Liver (tissue), 9 donors: Measurements from ENCODE around the gene GJC3. TPM values are rescaled to one million over a fixed set of nuclear protein-coding genes. Genes with fewer than 3 reads are reported as not detected.

Source experiments
- DNase-seq: peaks from one replicate; pipeline ENCODE4 v3.0.0-alpha.2; 2017; ENCODE audit warnings: low spot score
- H3K27ac ChIP-seq, 2 donors: one replicate each; pipeline ENCODE4 v1.7.0; 2013; ENCODE audit warnings: inconsistent platforms in 2 of 2, low read length in 2 of 2, control low read depth in 1 of 2, low read depth in 1 of 2, mild to moderate bottlenecking in 1 of 2
- H3K27me3 ChIP-seq, 4 donors: one replicate each; pipeline versions ENCODE4 v1.6.1 to v1.7.0; 2013; ENCODE audit warnings: low read length in 3 of 4, inconsistent platforms in 1 of 4, mild to moderate bottlenecking in 1 of 4, moderate library complexity in 1 of 4; ENCODE audit not compliant: control insufficient read depth in 4 of 4, insufficient read depth in 4 of 4
- H3K36me3 ChIP-seq, 4 donors: one replicate each; pipeline versions ENCODE4 v1.6.1 to v1.7.0; 2013; ENCODE audit warnings: low read length in 3 of 4, mild to moderate bottlenecking in 3 of 4, low read depth in 1 of 4, moderate library complexity in 1 of 4; ENCODE audit not compliant: control insufficient read depth in 4 of 4, insufficient read depth in 3 of 4
- H3K4me1 ChIP-seq, 4 donors: one replicate each; pipeline versions ENCODE4 v1.6.1 to v1.7.0; 2013; ENCODE audit warnings: low read length in 3 of 4, mild to moderate bottlenecking in 3 of 4, moderate library complexity in 1 of 4; ENCODE audit not compliant: control insufficient read depth in 4 of 4, insufficient read depth in 4 of 4
- H3K4me3 ChIP-seq, 3 donors: one replicate each; pipeline versions ENCODE4 v1.6.1 to v1.7.0; 2013; ENCODE audit warnings: low read length in 3 of 3, control low read depth in 1 of 3, low read depth in 1 of 3, mild to moderate bottlenecking in 1 of 3
- H3K9ac ChIP-seq, 2 donors: one replicate each; pipeline ENCODE4 v1.7.0; 2013; ENCODE audit warnings: low read length in 2 of 2, mild to moderate bottlenecking in 2 of 2, moderate library complexity in 2 of 2, control low read depth in 1 of 2, low read depth in 1 of 2
- H3K9me3 ChIP-seq, 4 donors: one replicate each; pipeline versions ENCODE4 v1.6.1 to v1.7.0; 2013; ENCODE audit warnings: low read length in 3 of 4; ENCODE audit not compliant: control insufficient read depth in 4 of 4
- EGR1 ChIP-seq, 2 donors: IDR thresholded peaks; 2 replicates each; pipeline ENCODE4 v1.6.1; 2016 to 2018; ENCODE audit warnings: antibody characterized with exemption in 2 of 2, low read depth in 2 of 2
- FOXA1 ChIP-seq: IDR thresholded peaks from 2 replicates; pipeline ENCODE4 v1.6.1; 2016; ENCODE audit warnings: antibody characterized with exemption
- FOXA2 ChIP-seq: IDR thresholded peaks from 2 replicates; pipeline ENCODE4 v1.6.1; 2016; ENCODE audit warnings: antibody characterized with exemption
- GABPA ChIP-seq, 2 donors: IDR thresholded peaks in 1 of 2; conservative IDR thresholded peaks in 1 of 2; 2 replicates each; pipeline ENCODE4 v1.6.1; 2016; ENCODE audit warnings: antibody characterized with exemption in 2 of 2, mild to moderate bottlenecking in 1 of 2, moderate library complexity in 1 of 2
- HNF4A ChIP-seq, 2 donors: conservative IDR thresholded peaks; 2 replicates each; pipeline ENCODE4 v1.6.1; 2016; ENCODE audit warnings: antibody characterized with exemption in 2 of 2, mild to moderate bottlenecking in 2 of 2
- HNF4G ChIP-seq: IDR thresholded peaks from 2 replicates; pipeline ENCODE4 v1.6.1; 2016; ENCODE audit warnings: antibody characterized with exemption
- JUND ChIP-seq, 2 donors: IDR thresholded peaks; 2 replicates each; pipeline ENCODE4 v1.6.1; 2016; ENCODE audit warnings: antibody characterized with exemption in 2 of 2
- NR2F2 ChIP-seq: IDR thresholded peaks from 2 replicates; pipeline ENCODE4 v1.6.1; 2016; ENCODE audit warnings: antibody characterized with exemption
- RAD21 ChIP-seq, 2 donors: IDR thresholded peaks; 2 replicates each; pipeline ENCODE4 v1.6.1; 2016; ENCODE audit warnings: antibody characterized with exemption in 2 of 2, mild to moderate bottlenecking in 2 of 2
- RXRA ChIP-seq, 2 donors: IDR thresholded peaks; 2 replicates each; pipeline ENCODE4 v1.6.1; 2017 to 2018; ENCODE audit warnings: antibody characterized with exemption in 2 of 2, mild to moderate bottlenecking in 1 of 2
- SP1 ChIP-seq: IDR thresholded peaks from 2 replicates; pipeline ENCODE4 v1.6.1; 2018; ENCODE audit warnings: antibody characterized with exemption, mild to moderate bottlenecking
- TAF1 ChIP-seq: conservative IDR thresholded peaks from 2 replicates; pipeline ENCODE4 v1.6.1; 2016; ENCODE audit warnings: antibody characterized with exemption, mild to moderate bottlenecking
- YY1 ChIP-seq: IDR thresholded peaks from 2 replicates; pipeline ENCODE4 v1.6.1; 2016; ENCODE audit warnings: antibody characterized with exemption, mild to moderate bottlenecking
- WGBS: extraction: QIAGEN DNeasy Blood & Tissue Kit; methylation state at CpG from one replicate; pipeline ENCODE4 v1.1.7; 2013; 5-methylcytosine and 5-hydroxymethylcytosine counted together
- polyA plus RNA-seq, 2 donors: library from polyadenylated mRNA; stranded (reverse) in 1 of 2; unstranded in 1 of 2; fragments of 200-250 nt in 1 of 2; fragments of >200 nt in 1 of 2; fragmentation: Nextera tagmentation in 1 of 2; extraction: Ambion mirVana in 1 of 2; gene quantifications; one replicate each; pipeline versions ENCODE4 v1.2.1 to v1.2.3, GENCODE V29; 2013 to 2015
- total RNA-seq, 2 donors: library from RNA; depleted of rRNA; stranded (reverse); fragments of >200 nt; gene quantifications; one replicate each; pipeline ENCODE4 v1.2.3, GENCODE V29; 2014
- TF ChIP-seq, protein P1 (sequence below): IDR thresholded peaks from 2 replicates; pipeline ENCODE4 v1.6.1; 2016; ENCODE audit warnings: antibody characterized with exemption
- TF ChIP-seq, protein P2 (sequence below): IDR thresholded peaks from 2 replicates; pipeline ENCODE4 v1.6.1; 2016; ENCODE audit warnings: antibody characterized with exemption, mild to moderate bottlenecking
- TF ChIP-seq, protein P3 (sequence below): IDR thresholded peaks from 2 replicates; pipeline ENCODE4 v1.6.1; 2016; ENCODE audit warnings: antibody characterized with exemption
- TF ChIP-seq, protein P4 (sequence below): IDR thresholded peaks from 2 replicates; pipeline ENCODE4 v1.6.1; 2016; ENCODE audit warnings: antibody characterized with exemption
- TF ChIP-seq, protein P5 (sequence below): fragments of 150-350 bp; IDR thresholded peaks from 2 replicates; pipeline ENCODE4 v1.5.1; 2017; ENCODE audit warnings: improper control_type of control experiment, low read depth, low read length; ENCODE audit not compliant: missing input control
- donor health status: healthy.
- donor health status: healthy.
- donor health status: healthy.
- donor health status: healthy.
- donor health status: healthy.

GJC3 gene
- total and polyA plus RNA-seq, 4 donors: 0.08 to 1.3 (median 0.14) TPM

DNA sequence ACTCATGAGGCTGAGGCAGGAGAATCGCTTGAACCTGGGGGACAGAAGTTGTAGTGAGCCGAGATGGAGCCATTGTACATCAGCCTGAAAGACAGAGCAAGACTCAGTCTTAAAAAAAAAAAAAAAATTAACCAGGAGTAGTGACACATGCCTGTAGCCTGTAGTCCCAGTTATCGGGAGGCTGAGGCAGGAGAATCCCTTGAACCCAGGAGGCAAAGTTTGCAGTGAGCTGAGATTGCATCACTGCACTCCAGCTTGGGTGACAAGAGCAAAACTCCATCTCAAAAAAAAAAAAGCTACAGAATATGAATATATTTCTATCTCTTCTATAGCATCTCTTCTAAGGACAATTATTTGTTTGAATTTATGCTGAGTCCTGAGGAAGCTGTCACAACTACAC, 39.9 kb upstream of the GJC3 start:
- 75% methylated on average over 3 of the region's 3 CpGs for WGBS
- H3K9ac ChIP-seq: no peak overlapping the region
- no peaks in the 10 kb centered on the region for H3K27me3 ChIP-seq
- H3K9me3 ChIP-seq: no peaks in the 10 kb centered on the region
- TF ChIP-seq SP1 (no peak), HNF4A (conservative IDR thresholded peaks at IDR 0.05) (peak; percentile 69)
- peaks cover 16 to 40% (median 27%) of the 10 kb centered on the region in 4 donors for H3K4me1 ChIP-seq
- H3K36me3 ChIP-seq: peaks cover 2 to 38% (median 31%) of the 10 kb centered on the region in 4 donors
- no peak for DNase-seq
- H3K4me3 ChIP-seq: no peak overlapping the region
- no peak overlapping the region for H3K27ac ChIP-seq

DNA sequence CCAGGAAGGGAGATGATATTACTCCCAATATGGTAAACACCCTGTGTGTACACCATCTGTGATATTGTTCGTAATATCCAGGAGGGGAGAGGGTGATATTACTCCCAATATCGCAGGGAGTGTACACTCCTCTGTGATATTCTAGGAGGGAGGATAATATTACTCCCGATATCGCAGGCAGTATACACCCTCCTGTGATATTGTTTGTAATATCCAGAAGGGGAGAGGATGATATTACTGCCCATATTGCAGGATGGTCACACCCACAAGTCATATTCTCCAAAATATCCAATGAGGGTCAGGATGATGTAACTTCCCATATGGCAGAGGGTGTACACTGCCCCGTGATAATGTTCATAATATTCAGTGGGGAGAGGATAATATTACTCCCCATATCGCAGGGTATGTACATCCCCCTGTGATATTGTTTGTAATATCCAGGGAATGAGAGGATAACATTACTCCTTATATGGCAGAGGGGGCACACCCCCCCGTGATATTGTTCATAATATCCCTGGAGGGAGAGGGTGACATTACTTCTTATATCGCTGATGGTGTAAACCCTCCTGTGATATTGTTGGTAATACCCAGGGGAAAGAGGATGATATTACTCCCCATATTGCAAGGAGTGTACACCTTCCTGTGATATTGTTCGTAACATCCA, 29.3 kb upstream of the GJC3 start:
- Histone ChIP-seq H3K36me3 (no peaks in the 10 kb centered on the region), H3K4me3 (no peak overlapping the region), H3K9me3 (no peaks in the 10 kb centered on the region), H3K27me3 (no peaks in the 10 kb centered on the region), H3K9ac (no peak overlapping the region), H3K27ac (no peak overlapping the region), H3K4me1 (peaks cover under 1 to 17% (median 10%) of the 10 kb centered on the region in 4 donors)
- TF ChIP-seq SP1 (no peak), TAF1 (no peak), HNF4A (conservative IDR thresholded peaks at IDR 0.05) (no peak), NR2F2 (no peak), RXRA (IDR thresholded peaks at IDR 0.05) (no peak), YY1 (no peak), HNF4G (no peak), FOXA2 (no peak), GABPA (IDR thresholded peaks at IDR 0.05 in 1 of 2, conservative IDR thresholded peaks at IDR 0.05 in 1 of 2) (no peak), EGR1 (IDR thresholded peaks at IDR 0.05; ENCODE audit: low read depth in 2 of 2) (no peak), FOXA1 (no peak), JUND (IDR thresholded peaks at IDR 0.05) (no peak), RAD21 (IDR thresholded peaks at IDR 0.05) (no peak)
- TF ChIP-seq, protein P1, sequence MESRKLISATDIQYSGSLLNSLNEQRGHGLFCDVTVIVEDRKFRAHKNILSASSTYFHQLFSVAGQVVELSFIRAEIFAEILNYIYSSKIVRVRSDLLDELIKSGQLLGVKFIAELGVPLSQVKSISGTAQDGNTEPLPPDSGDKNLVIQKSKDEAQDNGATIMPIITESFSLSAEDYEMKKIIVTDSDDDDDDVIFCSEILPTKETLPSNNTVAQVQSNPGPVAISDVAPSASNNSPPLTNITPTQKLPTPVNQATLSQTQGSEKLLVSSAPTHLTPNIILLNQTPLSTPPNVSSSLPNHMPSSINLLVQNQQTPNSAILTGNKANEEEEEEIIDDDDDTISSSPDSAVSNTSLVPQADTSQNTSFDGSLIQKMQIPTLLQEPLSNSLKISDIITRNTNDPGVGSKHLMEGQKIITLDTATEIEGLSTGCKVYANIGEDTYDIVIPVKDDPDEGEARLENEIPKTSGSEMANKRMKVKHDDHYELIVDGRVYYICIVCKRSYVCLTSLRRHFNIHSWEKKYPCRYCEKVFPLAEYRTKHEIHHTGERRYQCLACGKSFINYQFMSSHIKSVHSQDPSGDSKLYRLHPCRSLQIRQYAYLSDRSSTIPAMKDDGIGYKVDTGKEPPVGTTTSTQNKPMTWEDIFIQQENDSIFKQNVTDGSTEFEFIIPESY: no peak
- TF ChIP-seq, protein P2, sequence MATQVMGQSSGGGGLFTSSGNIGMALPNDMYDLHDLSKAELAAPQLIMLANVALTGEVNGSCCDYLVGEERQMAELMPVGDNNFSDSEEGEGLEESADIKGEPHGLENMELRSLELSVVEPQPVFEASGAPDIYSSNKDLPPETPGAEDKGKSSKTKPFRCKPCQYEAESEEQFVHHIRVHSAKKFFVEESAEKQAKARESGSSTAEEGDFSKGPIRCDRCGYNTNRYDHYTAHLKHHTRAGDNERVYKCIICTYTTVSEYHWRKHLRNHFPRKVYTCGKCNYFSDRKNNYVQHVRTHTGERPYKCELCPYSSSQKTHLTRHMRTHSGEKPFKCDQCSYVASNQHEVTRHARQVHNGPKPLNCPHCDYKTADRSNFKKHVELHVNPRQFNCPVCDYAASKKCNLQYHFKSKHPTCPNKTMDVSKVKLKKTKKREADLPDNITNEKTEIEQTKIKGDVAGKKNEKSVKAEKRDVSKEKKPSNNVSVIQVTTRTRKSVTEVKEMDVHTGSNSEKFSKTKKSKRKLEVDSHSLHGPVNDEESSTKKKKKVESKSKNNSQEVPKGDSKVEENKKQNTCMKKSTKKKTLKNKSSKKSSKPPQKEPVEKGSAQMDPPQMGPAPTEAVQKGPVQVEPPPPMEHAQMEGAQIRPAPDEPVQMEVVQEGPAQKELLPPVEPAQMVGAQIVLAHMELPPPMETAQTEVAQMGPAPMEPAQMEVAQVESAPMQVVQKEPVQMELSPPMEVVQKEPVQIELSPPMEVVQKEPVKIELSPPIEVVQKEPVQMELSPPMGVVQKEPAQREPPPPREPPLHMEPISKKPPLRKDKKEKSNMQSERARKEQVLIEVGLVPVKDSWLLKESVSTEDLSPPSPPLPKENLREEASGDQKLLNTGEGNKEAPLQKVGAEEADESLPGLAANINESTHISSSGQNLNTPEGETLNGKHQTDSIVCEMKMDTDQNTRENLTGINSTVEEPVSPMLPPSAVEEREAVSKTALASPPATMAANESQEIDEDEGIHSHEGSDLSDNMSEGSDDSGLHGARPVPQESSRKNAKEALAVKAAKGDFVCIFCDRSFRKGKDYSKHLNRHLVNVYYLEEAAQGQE: no peak
- TF ChIP-seq, protein P3, sequence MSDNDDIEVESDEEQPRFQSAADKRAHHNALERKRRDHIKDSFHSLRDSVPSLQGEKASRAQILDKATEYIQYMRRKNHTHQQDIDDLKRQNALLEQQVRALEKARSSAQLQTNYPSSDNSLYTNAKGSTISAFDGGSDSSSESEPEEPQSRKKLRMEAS: no peak
- TF ChIP-seq, protein P4, sequence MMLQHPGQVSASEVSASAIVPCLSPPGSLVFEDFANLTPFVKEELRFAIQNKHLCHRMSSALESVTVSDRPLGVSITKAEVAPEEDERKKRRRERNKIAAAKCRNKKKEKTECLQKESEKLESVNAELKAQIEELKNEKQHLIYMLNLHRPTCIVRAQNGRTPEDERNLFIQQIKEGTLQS: no peak
- TF ChIP-seq, protein P5, sequence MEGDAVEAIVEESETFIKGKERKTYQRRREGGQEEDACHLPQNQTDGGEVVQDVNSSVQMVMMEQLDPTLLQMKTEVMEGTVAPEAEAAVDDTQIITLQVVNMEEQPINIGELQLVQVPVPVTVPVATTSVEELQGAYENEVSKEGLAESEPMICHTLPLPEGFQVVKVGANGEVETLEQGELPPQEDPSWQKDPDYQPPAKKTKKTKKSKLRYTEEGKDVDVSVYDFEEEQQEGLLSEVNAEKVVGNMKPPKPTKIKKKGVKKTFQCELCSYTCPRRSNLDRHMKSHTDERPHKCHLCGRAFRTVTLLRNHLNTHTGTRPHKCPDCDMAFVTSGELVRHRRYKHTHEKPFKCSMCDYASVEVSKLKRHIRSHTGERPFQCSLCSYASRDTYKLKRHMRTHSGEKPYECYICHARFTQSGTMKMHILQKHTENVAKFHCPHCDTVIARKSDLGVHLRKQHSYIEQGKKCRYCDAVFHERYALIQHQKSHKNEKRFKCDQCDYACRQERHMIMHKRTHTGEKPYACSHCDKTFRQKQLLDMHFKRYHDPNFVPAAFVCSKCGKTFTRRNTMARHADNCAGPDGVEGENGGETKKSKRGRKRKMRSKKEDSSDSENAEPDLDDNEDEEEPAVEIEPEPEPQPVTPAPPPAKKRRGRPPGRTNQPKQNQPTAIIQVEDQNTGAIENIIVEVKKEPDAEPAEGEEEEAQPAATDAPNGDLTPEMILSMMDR: no peak
- DNase-seq: no peak
- WGBS: 75% methylated on average over 9 of the region's 9 CpGs
